Mesothelial cell of epicardium (in vitro differentiated cells): ENCODE measurements around the gene IFIT3. TPM values are rescaled to one million over a fixed set of nuclear protein-coding genes. Genes with fewer than 3 reads are reported as not detected.
"Not testable (repeated sequence)": the region's sequence is repeated elsewhere in the genome, so short reads cannot be mapped to it uniquely, and the experiment has no call there.

Source experiments
- DNase-seq, 2 experiments: peaks; one replicate each; pipeline ENCODE4 v3.0.0; 2021; ENCODE audit warnings: low spot score in 2 of 2; ENCODE audit not compliant: unreplicated experiment in 2 of 2
- H3K27ac Mint-ChIP-seq: 2 replicates; pipeline ENCODE4 v1.8.0; 2021; ENCODE audit warnings: mixed read lengths
- H3K27me3 Mint-ChIP-seq: 2 replicates; pipeline ENCODE4 v1.8.0; 2021; ENCODE audit warnings: low read depth, mixed read lengths
- H3K36me3 Mint-ChIP-seq: 2 replicates; pipeline ENCODE4 v1.8.0; 2021; ENCODE audit warnings: mixed read lengths
- H3K4me1 Mint-ChIP-seq: 2 replicates; pipeline ENCODE4 v1.8.0; 2021; ENCODE audit warnings: mixed read lengths
- H3K4me3 Mint-ChIP-seq: 2 replicates; pipeline ENCODE4 v1.8.0; 2021; ENCODE audit warnings: mild to moderate bottlenecking, moderate library complexity, mixed read lengths
- H3K9me3 Mint-ChIP-seq: 2 replicates; pipeline ENCODE4 v1.8.0; 2021; ENCODE audit warnings: mixed read lengths
- CTCF ChIP-seq: fragments of 200-600 bp; sonication (generic); IDR thresholded peaks from one replicate; pipeline ENCODE4 v1.5.0; 2021; ENCODE audit warnings: antibody characterized with exemption; ENCODE audit not compliant: unreplicated experiment
- total RNA-seq: library from RNA; stranded (reverse); gene quantifications from 3 replicates; pipeline ENCODE4 v1.2.1, GENCODE V29; 2021

Gene IFIT3
- total RNA-seq, 1 donor from 2014 or later: 17.8 TPM

- H3K27ac Mint-ChIP-seq: peak overlapping the region; percentile 99
- H3K4me1 Mint-ChIP-seq: peaks cover 60% of the 10 kb centered on the region
Observed at GRCh38 chr10:89329151-89329550, 1.4 kb downstream of the IFIT3 start.

DNA sequence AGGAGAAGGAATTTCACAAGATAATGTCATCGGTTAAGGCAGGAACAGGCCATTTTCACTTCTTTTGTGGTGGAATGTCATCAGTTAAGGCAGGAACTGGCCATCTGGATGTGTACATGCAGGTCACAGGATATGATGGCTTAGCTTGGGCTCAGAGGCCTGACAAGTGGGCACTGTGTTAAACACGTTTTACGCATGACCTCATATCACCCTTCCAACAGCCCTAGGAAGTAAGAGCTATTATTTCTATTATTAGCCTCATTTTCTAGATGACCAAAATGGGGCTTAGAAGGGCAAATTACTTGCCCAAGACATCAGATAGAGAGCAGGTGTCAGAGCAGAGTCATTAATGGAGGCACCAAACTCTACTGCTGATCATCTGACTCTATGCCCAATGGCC, 2.2 kb downstream of the IFIT3 start:
- Mint-ChIP-seq H3K4me1 (peaks cover 60% of the 10 kb centered on the region), H3K27ac (peak overlapping the region; percentile 59)

More at GRCh38 chr10:89329151-89329550, 1.4 kb downstream of the IFIT3 start:
- TF ChIP-seq CTCF: no peak
- Mint-ChIP-seq H3K36me3 (peaks cover 4% of the 10 kb centered on the region), H3K27me3 (no peaks in the 10 kb centered on the region), H3K9me3 (peaks cover 9% of the 10 kb centered on the region), H3K4me3 (peak overlapping the region; percentile 73)
- no peak for DNase-seq

GRCh38 chr10:89330537-89331212, 2.9 kb downstream of the IFIT3 start:
- H3K4me3 Mint-ChIP-seq: no peak overlapping the region
- H3K9me3 Mint-ChIP-seq: no peaks in the 10 kb centered on the region
- TF ChIP-seq CTCF: no peak
- no peak for DNase-seq
- H3K4me1 Mint-ChIP-seq: peaks cover 60% of the 10 kb centered on the region
- H3K27me3 Mint-ChIP-seq: no peaks in the 10 kb centered on the region
- peak overlapping the region; percentile 43 for H3K27ac Mint-ChIP-seq
- H3K36me3 Mint-ChIP-seq: no peaks in the 10 kb centered on the region

More for the DNA sequence above, 2.2 kb downstream of the IFIT3 start:
- not testable (repeated sequence) for DNase-seq, H3K9me3 Mint-ChIP-seq, H3K27me3 Mint-ChIP-seq, H3K4me3 Mint-ChIP-seq, H3K36me3 Mint-ChIP-seq

- peak overlapping the region; percentile 97 for H3K27ac Mint-ChIP-seq
- peaks cover 54% of the 10 kb centered on the region for H3K4me1 Mint-ChIP-seq
- not testable (repeated sequence) for H3K4me3 Mint-ChIP-seq
Observed at GRCh38 chr10:89331487-89332122, 3.8 kb downstream of the IFIT3 start.

DNA sequence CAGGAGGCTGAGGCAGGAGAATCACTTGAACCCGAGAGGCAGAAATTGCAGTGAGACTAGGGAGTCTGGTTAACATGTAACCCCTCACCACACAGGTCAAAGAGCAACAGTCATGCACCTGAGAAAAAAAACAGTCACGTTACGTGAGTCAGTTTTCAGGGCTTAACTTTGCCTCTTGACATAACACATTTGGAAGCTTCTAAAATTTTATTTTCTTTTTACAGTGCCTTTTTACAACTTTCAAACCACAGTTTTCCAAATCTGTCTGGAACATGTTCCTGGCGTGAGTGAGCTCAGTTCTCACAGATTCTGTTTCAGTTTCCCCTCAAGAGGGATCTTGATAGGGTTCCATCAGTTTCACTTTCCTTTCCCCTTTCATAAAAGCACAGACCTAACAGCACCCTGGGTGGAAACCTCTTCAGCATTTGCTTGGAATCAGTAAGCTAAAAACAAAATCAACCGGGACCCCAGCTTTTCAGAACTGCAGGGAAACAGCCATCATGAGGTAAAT, 4.4 kb downstream of the IFIT3 start:
- Mint-ChIP-seq H3K9me3 (no peaks in the 10 kb centered on the region), H3K27me3 (no peaks in the 10 kb centered on the region), H3K4me1 (peaks cover 52% of the 10 kb centered on the region), H3K4me3 (peak overlapping the region; percentile 55), H3K36me3 (peaks cover 3% of the 10 kb centered on the region), H3K27ac (peak overlapping the region; percentile 97)
- DNase-seq: no peak
- TF ChIP-seq CTCF: no peak

More at GRCh38 chr10:89331487-89332122, 3.8 kb downstream of the IFIT3 start:
- not testable (repeated sequence) for H3K36me3 Mint-ChIP-seq, DNase-seq, H3K27me3 Mint-ChIP-seq, H3K9me3 Mint-ChIP-seq

DNA sequence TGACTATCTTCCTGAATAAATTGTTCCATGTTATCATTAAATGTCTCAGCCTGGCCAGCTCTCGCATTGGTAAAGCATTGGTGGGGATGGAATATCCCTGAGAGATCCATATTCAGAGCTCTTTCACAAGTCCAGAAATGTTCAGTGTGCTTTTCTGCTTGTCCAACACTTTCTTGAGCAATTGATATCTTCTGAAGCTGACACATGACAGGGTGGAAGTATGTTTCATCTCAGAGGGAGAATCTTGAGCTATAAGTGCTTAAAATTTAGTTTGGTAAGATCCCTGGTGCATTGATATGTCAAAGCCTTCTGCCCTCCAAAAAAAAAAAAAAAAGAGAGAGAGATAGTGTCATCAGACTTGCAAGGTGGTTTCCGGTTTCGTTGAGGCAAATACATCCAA, 7.4 kb downstream of the IFIT3 start:
- no peaks in the 10 kb centered on the region for H3K27me3 Mint-ChIP-seq
- DNase-seq: no peak
- peaks cover 28% of the 10 kb centered on the region for H3K36me3 Mint-ChIP-seq
- no peak for TF ChIP-seq CTCF
- no peak overlapping the region for H3K4me3 Mint-ChIP-seq
- H3K27ac Mint-ChIP-seq: no peak overlapping the region
- peaks cover 8% of the 10 kb centered on the region for H3K9me3 Mint-ChIP-seq
- peaks cover 27% of the 10 kb centered on the region for H3K4me1 Mint-ChIP-seq
